B cell (primary cell): ENCODE results near the gene JPH2. TPM values are rescaled to one million over a fixed set of nuclear protein-coding genes. Genes with fewer than 3 reads are reported as not detected.

Experiments
- ATAC-seq: fragments of 200-7000 bp; cut with Tn5 transposase; one replicate; pipeline ENCODE4 v1.10.0; 2021; ENCODE audit warnings: low read depth, mild to moderate bottlenecking, moderate number of reproducible peaks, moderate library complexity
- CTCF ChIA-PET: fragments of 350-600 bp; sonication (Branson Sonifier 250); formaldehyde crosslinking; loops from one replicate; lab custom pipeline; 2021; ENCODE audit warnings: antibody characterized with exemption, inconsistent platforms; lab: Charles Lee
- POLR2A ChIA-PET: fragments of 350-600 bp; sonication (Branson Sonifier 250); formaldehyde crosslinking; loops from one replicate; lab custom pipeline; 2021; ENCODE audit warnings: antibody characterized with exemption; lab: Charles Lee
- DNase-seq: peaks from one replicate; pipeline ENCODE4 v3.0.0; 2013
- H2AFZ ChIP-seq: 2 replicates; pipeline ENCODE4 v1.6.1; 2012; ENCODE audit warnings: mild to moderate bottlenecking, low read depth, low read length; ENCODE audit not compliant: insufficient read depth, poor library complexity, severe bottlenecking
- H3K27ac ChIP-seq, 2 donors: 1 replicate in 1 of 2; 2 replicates in 1 of 2; pipeline ENCODE4 v1.5.1; 2012 to 2013; ENCODE audit warnings: low read length in 2 of 2, mild to moderate bottlenecking in 2 of 2, moderate library complexity in 1 of 2
- H3K27me3 ChIP-seq, 4 experiments: fragments of 200-600 bp in 1 of 4; sonication (generic) in 1 of 4; replicated peaks in 1 of 4; 1 replicate in 2 of 4; 2 replicates in 2 of 4; pipeline versions ENCODE4 v1.6.1 to v1.7.0; 2013 to 2016; ENCODE audit warnings: low read length in 3 of 4, mild to moderate bottlenecking in 2 of 4, mixed read lengths in 1 of 4, moderate library complexity in 1 of 4; ENCODE audit not compliant: insufficient read depth in 4 of 4, control insufficient read depth in 3 of 4; ENCODE audit errors: control extremely low read depth in 1 of 4
- H3K36me3 ChIP-seq, 2 experiments: replicated peaks in 1 of 2; 1 replicate in 1 of 2; 2 replicates in 1 of 2; pipeline versions ENCODE4 v1.6.1 to v1.7.1; 2013; ENCODE audit warnings: low read length in 1 of 2; ENCODE audit not compliant: insufficient read depth in 2 of 2, control insufficient read depth in 1 of 2; ENCODE audit errors: control extremely low read depth in 1 of 2, extremely low read depth in 1 of 2
- H3K4me1 ChIP-seq, 2 donors: fragments of 200-600 bp in 1 of 2; sonication (generic) in 1 of 2; 1 replicate in 1 of 2; 2 replicates in 1 of 2; pipeline versions ENCODE4 v1.5.1 to v1.6.1; 2013 to 2017; ENCODE audit warnings: low read length in 2 of 2; ENCODE audit not compliant: control insufficient read depth in 2 of 2, insufficient read depth in 2 of 2
- H3K4me2 ChIP-seq: replicated peaks from 2 replicates; pipeline ENCODE3; 2012; ENCODE audit warnings: mild to moderate bottlenecking, low read depth, low read length; ENCODE audit not compliant: poor library complexity, severe bottlenecking
- H3K4me3 ChIP-seq, 5 experiments: fragments of 200-600 bp in 1 of 5; sonication (generic) in 1 of 5; 1 replicate in 3 of 5; 2 replicates in 2 of 5; pipeline versions ENCODE4 v1.5.1 to v1.7.0; 2011 to 2016; ENCODE audit warnings: low read length in 4 of 5, mild to moderate bottlenecking in 4 of 5, low read depth in 2 of 5, control low read depth in 1 of 5, moderate library complexity in 1 of 5; ENCODE audit not compliant: insufficient read depth in 1 of 5; ENCODE audit errors: control extremely low read depth in 1 of 5, extremely low read depth in 1 of 5
- H3K79me2 ChIP-seq: fragments of 200-600 bp; sonication (generic); one replicate; pipeline ENCODE4 v1.6.0; 2016; ENCODE audit warnings: low read length; ENCODE audit not compliant: control insufficient read depth, insufficient read depth
- H3K9ac ChIP-seq: fragments of 200-600 bp; sonication (generic); 2 replicates; pipeline ENCODE4 v1.6.1; 2017; ENCODE audit warnings: mild to moderate bottlenecking, low read length, moderate library complexity
- H3K9me3 ChIP-seq, 3 donors: one replicate each; pipeline versions ENCODE4 v1.6.1 to v1.7.1; 2013; ENCODE audit warnings: low read length in 2 of 3; ENCODE audit not compliant: control insufficient read depth in 2 of 3, insufficient read depth in 1 of 3; ENCODE audit errors: control extremely low read depth in 1 of 3
- H4K20me1 ChIP-seq: 2 replicates; pipeline ENCODE4 v1.6.0; 2012; ENCODE audit warnings: mild to moderate bottlenecking, low read length; ENCODE audit not compliant: insufficient read depth, control insufficient read depth, poor library complexity, severe bottlenecking
- H3K27ac Mint-ChIP-seq: one replicate; pipeline ENCODE4 v1.8.0; 2021; ENCODE audit warnings: mixed read lengths
- H3K27me3 Mint-ChIP-seq: one replicate; pipeline ENCODE4 v1.8.0; 2021; ENCODE audit warnings: mixed read lengths
- H3K4me1 Mint-ChIP-seq: one replicate; pipeline ENCODE4 v1.8.0; 2021; ENCODE audit warnings: mixed read lengths
- H3K4me3 Mint-ChIP-seq: one replicate; pipeline ENCODE4 v1.8.0; 2021; ENCODE audit warnings: mixed read lengths
- H3K9me3 Mint-ChIP-seq: one replicate; pipeline ENCODE4 v1.8.0; 2022; ENCODE audit warnings: mixed read lengths; ENCODE audit not compliant: insufficient read depth
- CTCF ChIP-seq: fragments of 200-600 bp; IDR thresholded peaks from one replicate; pipeline ENCODE4 v1.8.0; 2022; ENCODE audit warnings: antibody characterized with exemption, mild to moderate bottlenecking
- EZH2 ChIP-seq: IDR thresholded peaks from 2 replicates; pipeline ENCODE4 v1.6.1; 2012; ENCODE audit warnings: borderline replicate concordance, low read depth, mild to moderate bottlenecking, moderate library complexity, low read length; ENCODE audit not compliant: insufficient read depth, poor library complexity, severe bottlenecking
- WGBS: methylation state at CpG from one replicate; pipeline ENCODE4 v1.1.5; 2013; ENCODE audit warnings: missing lambda C conversion rate; ENCODE audit not compliant: insufficient coverage; 5-methylcytosine and 5-hydroxymethylcytosine counted together
- intact Hi-C: fragments of 100-400 bp; cut with micrococcal nuclease; formaldehyde crosslinking; loops from one replicate; pipeline ENCODE4 v1.10.0; 2022
- polyA plus RNA-seq: library from polyadenylated mRNA; depleted of rRNA; stranded (reverse); fragments of >200 nt; gene quantifications from 2 replicates; pipeline ENCODE4 v1.2.3, GENCODE V29; 2012
- total RNA-seq, 2 donors: library from RNA; stranded (reverse); fragments of 120-200 nt in 1 of 2; gene quantifications; 1 replicate in 1 of 2; 2 replicates in 1 of 2; pipeline versions ENCODE4 v1.2.3 to v1.2.4, GENCODE V29; 2013 to 2022

Gene JPH2
- total and polyA plus RNA-seq, 2 donors (not counting 1 experiment from before 2014, with no cell fraction given) = 0.10 TPM; not detected in 1

- WGBS = 73% methylated on average over 50 of the region's 50 CpGs
- Histone ChIP-seq H3K4me3 (no peak overlapping the region), H3K4me1 (no peaks in the 10 kb centered on the region), H3K79me2 (no peaks in the 10 kb centered on the region), H2AFZ (no peak overlapping the region), H3K4me2 (no peak overlapping the region), H3K36me3 (no peaks in the 10 kb centered on the region), H4K20me1 (no peaks in the 10 kb centered on the region), H3K9me3 (peaks cover 0 to 2% (median 0%) of the 10 kb centered on the region in 3 donors), H3K27ac (no peak overlapping the region), H3K9ac (no peak overlapping the region), H3K27me3 (peaks cover 0 to 9% (median 3%) of the 10 kb centered on the region in 4 experiments)
- Mint-ChIP-seq H3K27ac (no peak overlapping the region), H3K4me1 (no peaks in the 10 kb centered on the region), H3K9me3 (peaks cover 8% of the 10 kb centered on the region), H3K4me3 (no peak overlapping the region), H3K27me3 (peaks cover 61% of the 10 kb centered on the region)
- DNase-seq (no peak), ATAC-seq (no peak)
- ChIA-PET POLR2A (no interaction called here), CTCF (interaction anchor here (0.6 kb wide), 1 partner anchor 19 kb away, joined by 3 read pairs; no protein-coding TSS in a partner anchor)
- no peak for TF ChIP-seq CTCF
- TF ChIP-seq EZH2 = no peak
- intact Hi-C loops = no loop called here
Observed at GRCh38 chr20:44159711-44160110, 27.3 kb downstream of the JPH2 start.

- no peak for TF ChIP-seq EZH2
- TF ChIP-seq CTCF = no peak
- Histone ChIP-seq H3K27me3 (peaks cover 0 to 12% (median 3%) of the 10 kb centered on the region in 4 experiments), H3K9ac (no peak overlapping the region), H3K79me2 (no peaks in the 10 kb centered on the region), H3K27ac (no peak overlapping the region), H3K4me2 (no peak overlapping the region), H3K4me1 (no peaks in the 10 kb centered on the region), H2AFZ (no peak overlapping the region), H4K20me1 (no peaks in the 10 kb centered on the region), H3K36me3 (no peaks in the 10 kb centered on the region), H3K4me3 (no peak overlapping the region), H3K9me3 (peaks cover 0 to 2% (median 0%) of the 10 kb centered on the region in 3 donors)
- CTCF ChIA-PET = no interaction called here
- POLR2A ChIA-PET = no interaction called here
- H3K9me3 Mint-ChIP-seq = peaks cover 8% of the 10 kb centered on the region
- intact Hi-C loops = no loop called here
- H3K27ac Mint-ChIP-seq = no peak overlapping the region
- H3K27me3 Mint-ChIP-seq = peaks cover 61% of the 10 kb centered on the region
- no peak overlapping the region for H3K4me3 Mint-ChIP-seq
- ATAC-seq = no peak
- no peaks in the 10 kb centered on the region for H3K4me1 Mint-ChIP-seq
- DNase-seq = no peak
- WGBS = 100% methylated on average over 1 of the region's 2 CpGs
Observed at GRCh38 chr20:44159125-44159524, 27.9 kb downstream of the JPH2 start.
